Loucy (cell line): ENCODE results near the gene UPF2.

Source experiments
- CTCF ChIP-seq: fragments of 200-600 bp; sonication (generic); conservative IDR thresholded peaks from 2 replicates; pipeline ENCODE4 v1.5.1; 2014; ENCODE audit warnings: mild to moderate bottlenecking, antibody characterized with exemption, low read length
- EZH2phosphoT487 ChIP-seq: fragments of 200-600 bp; IDR thresholded peaks from 2 replicates; pipeline ENCODE4 v1.6.1; 2018; ENCODE audit warnings: antibody characterized with exemption, mild to moderate bottlenecking, moderate library complexity, borderline replicate concordance

DNA sequence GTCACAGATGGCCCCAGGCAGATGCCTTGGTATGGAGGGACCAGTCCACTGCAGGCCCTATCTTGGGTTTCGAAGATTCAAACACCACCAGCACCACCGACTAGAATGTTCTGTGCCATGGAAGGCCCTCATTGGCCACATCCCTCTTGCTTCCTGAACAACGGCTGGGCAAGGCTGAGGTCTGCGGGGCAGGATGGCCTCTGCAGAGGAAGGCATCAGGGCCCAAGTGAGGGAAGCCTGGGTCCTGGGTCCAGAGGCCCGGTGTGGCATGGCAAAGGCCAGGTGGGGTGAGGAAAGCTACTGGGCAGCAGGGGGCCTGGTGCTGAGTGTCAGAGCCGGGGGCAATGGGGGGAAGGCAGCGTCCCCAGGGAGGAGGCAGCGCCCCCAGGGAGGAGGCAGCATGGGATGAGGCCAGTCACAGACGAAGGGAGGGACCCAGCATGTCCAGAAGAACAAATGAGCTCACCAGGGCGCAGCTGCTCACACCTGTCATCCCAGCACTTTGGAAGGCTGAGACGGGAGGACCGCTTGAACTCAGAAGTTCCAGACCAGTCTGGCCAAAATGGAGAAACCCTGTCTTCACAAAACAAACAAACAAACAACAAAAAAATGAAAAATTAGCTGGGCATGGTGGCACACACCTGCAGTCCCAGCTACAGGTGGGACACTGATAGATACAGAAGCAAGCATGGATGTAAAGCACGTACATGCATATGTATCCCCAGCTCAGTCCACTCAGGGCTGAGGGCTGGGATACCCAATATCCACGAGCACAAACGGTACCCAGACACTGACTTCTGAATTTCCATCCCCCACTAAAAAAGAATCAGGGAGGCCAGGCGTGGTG is 155.0 kb downstream of the UPF2 start:
- TF ChIP-seq CTCF (no peak), EZH2phosphoT487 (no peak)
